DOHH2 (cell line): ENCODE measurements around the gene MBIP.

Source experiments
- CTCF ChIP-seq: fragments of 200-600 bp; sonication (generic); IDR thresholded peaks from one replicate; pipeline ENCODE4 v1.5.1; 2014; ENCODE audit warnings: antibody characterized with exemption, mild to moderate bottlenecking, low read depth, low read length; ENCODE audit not compliant: poor library complexity, severe bottlenecking
- EZH2phosphoT487 ChIP-seq: fragments of 200-600 bp; sonication (generic); IDR thresholded peaks from 2 replicates; pipeline ENCODE4 v1.6.1; 2017; ENCODE audit warnings: borderline replicate concordance, mild to moderate bottlenecking, antibody characterized with exemption, low read length, moderate library complexity, mixed read lengths

GRCh38 chr14:36316131-36316530 lies 4.3 kb downstream of the MBIP start:
- TF ChIP-seq CTCF (no peak), EZH2phosphoT487 (no peak)
